GM19463 (cell line): Measurements from ENCODE around the gene GPR35.

ENCODE experiments used
- ATAC-seq: cut with Tn5 transposase; IDR thresholded peaks from one replicate; pipeline ENCODE4 v1.9.1; 2021; ENCODE audit warnings: mild to moderate bottlenecking, moderate library complexity; ENCODE audit not compliant: unreplicated experiment

GPR35 gene

DNA sequence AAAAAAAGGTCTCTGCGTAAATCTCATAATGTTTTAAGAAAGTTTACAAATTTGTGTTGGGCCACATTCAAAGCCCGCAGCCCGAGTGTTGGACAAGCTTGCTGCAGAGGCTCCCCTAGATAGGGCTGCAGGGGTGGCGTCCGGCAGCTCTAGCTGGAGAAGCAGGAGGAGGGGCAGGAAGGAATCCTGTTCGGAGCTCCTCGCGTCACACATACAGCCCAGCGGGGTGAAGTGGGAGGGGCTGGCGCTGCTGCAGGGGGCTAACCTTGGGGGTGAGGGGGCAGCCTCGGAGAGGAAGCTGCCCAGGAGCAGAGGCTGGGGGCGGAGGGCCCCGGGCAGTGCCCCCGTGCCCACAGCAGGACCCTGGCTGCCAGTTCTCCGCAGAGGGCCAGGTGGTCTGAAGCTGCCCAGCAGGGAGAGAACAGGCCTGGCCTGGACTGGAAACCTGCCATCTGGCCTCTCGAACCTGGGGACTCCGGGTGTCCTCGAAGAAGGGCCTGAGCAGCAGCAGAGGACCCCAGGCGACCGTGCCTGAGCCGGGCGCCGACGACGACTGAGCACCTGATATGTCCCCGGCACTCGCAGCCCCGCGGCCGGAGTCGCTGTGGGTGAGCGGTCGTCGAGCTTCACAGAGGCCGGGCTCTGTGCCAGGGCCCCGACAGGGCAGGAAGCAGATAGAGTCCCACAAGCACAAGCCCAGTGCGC is 2.6 kb upstream of the GPR35 start:
- no peak for ATAC-seq

DNA sequence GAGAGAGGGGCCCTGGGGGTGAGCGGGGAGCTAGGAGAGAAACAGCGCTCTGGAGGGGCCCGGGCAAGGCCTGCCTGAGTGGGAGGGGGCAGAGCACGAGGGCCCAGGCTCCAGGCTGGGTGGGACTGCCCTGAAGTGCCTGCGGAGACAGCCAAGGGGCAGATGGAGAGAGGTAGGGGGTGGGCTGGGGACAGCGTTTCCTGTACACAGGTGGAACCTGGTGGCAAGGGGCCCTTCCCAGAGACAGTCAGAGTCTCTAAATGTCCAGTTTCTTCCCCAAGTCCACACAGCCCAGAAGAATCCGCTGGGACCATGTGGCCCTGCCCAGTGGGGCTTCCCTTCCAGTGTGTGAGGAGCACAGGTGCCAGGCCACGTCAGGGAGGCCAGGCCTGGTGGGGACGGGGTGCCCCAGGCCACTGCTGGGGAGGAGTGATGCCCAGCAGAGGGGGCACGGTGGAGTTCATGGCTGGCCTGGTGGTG is 1.7 kb upstream of the GPR35 start:
- no peak for ATAC-seq

- ATAC-seq: no peak
These were observed 1.0 kb upstream of the GPR35 start for GRCh38 chr2:240624011-240624949.

DNA sequence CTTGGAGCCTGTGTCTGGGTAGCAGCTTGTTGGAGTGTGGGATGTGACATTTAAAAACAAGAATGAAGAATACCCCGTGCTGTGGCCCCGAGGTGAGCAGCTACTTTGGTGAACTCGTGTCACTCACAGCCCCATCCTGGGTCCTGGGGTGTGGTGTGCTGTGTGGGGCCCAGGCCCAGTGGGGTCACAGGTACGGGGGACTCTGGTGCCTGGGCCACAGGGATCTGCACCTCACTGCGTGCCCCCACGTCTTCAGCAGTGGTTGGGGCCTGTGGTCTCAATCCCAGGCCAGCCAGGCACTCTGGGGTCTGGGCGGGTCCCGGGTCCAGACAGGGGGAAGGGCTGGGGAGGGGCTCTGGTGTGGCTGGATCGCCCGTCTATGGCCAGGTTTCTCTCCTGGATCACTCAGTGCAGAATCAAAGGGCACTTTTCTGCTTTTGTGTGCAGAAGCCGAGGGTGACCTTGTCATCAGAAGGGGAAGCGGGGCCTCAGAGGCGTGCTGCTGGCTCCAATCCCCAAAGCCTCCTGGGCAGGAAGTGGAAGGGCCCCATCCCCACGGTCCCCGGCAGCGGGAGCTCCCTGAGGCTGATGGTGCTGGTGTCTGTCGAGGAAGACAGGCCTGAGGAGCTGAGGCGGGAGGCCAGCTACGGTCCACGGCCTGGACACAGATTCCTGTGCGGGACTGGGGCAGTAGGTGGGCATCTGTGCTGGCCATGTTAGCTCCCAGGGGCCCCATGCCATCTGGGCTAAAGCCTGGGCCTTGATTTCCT is 1.4 kb downstream of the GPR35 start:
- ATAC-seq: no peak

GRCh38 chr2:240627736-240628506 is 2.6 kb downstream of the GPR35 start:
- no peak for ATAC-seq

DNA sequence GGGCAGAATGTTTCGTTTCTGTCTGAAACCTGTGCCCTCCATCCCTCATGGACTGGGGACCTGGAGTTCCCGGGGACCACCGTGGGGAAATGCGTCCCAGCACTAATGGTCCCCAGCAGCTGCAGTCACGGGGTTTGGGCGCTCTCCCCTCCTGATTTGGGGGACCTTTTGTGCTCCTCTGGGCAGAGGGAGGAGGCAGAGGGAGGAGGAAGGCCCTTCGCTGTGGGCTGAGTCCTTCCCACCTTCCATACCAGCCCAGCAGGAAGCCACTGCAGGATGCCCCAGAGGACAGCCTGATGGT is 3.2 kb downstream of the GPR35 start:
- ATAC-seq: no peak

GRCh38 chr2:240628808-240629618 is 3.7 kb downstream of the GPR35 start:
- ATAC-seq: no peak

GRCh38 chr2:240629619-240629967 is 4.3 kb downstream of the GPR35 start:
- ATAC-seq: no peak

DNA sequence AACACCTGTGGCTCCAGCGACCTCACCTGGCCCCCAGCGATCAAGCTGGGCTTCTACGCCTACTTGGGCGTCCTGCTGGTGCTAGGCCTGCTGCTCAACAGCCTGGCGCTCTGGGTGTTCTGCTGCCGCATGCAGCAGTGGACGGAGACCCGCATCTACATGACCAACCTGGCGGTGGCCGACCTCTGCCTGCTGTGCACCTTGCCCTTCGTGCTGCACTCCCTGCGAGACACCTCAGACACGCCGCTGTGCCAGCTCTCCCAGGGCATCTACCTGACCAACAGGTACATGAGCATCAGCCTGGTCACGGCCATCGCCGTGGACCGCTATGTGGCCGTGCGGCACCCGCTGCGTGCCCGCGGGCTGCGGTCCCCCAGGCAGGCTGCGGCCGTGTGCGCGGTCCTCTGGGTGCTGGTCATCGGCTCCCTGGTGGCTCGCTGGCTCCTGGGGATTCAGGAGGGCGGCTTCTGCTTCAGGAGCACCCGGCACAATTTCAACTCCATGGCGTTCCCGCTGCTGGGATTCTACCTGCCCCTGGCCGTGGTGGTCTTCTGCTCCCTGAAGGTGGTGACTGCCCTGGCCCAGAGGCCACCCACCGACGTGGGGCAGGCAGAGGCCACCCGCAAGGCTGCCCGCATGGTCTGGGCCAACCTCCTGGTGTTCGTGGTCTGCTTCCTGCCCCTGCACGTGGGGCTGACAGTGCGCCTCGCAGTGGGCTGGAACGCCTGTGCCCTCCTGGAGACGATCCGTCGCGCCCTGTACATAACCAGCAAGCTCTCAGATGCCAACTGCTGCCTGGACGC is 4.9 kb downstream of the GPR35 start:
- no peak for ATAC-seq

DNA sequence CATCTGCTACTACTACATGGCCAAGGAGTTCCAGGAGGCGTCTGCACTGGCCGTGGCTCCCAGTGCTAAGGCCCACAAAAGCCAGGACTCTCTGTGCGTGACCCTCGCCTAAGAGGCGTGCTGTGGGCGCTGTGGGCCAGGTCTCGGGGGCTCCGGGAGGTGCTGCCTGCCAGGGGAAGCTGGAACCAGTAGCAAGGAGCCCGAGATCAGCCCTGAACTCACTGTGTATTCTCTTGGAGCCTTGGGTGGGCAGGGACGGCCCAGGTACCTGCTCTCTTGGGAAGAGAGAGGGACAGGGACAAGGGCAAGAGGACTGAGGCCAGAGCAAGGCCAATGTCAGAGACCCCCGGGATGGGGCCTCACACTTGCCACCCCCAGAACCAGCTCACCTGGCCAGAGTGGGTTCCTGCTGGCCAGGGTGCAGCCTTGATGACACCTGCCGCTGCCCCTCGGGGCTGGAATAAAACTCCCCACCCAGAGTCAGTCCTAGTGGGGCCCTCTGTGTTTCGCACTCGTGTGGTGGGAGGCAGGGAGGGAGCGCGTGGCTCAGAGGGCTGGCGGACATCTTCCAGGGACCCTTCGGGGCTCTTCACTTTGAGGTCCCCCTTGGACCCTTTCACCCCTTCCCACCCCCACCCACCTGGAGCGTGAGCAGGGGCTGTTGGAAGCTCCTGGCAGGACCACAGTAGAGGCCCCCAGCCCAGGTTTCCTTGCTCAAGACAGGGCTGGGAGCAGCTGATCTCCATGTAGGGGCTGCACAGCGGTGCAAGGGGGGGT is 5.7 kb downstream of the GPR35 start:
- no peak for ATAC-seq

GRCh38 chr2:240631548-240632305 is 6.4 kb downstream of the GPR35 start:
- no peak for ATAC-seq

DNA sequence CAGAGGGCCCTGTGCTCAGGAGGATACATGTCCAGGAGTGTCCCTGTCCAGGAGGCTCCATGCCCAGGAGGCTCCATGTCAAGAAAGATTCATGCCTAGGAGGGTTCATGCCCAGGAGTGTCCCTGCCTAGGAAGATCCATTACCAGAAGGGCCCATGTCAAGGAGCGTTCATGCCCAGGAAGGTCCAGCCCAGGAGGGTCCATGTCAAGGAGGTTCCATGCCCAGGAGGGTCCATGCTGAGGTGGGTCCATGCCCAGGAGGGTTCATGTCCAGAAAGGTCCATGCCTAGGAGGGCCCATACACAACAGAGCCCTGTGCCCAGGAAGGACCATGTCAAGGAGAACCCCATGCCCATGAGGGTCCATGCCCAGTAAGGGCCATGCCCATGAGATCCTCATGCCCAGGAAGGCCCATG is 7.0 kb downstream of the GPR35 start:
- ATAC-seq: no peak

DNA sequence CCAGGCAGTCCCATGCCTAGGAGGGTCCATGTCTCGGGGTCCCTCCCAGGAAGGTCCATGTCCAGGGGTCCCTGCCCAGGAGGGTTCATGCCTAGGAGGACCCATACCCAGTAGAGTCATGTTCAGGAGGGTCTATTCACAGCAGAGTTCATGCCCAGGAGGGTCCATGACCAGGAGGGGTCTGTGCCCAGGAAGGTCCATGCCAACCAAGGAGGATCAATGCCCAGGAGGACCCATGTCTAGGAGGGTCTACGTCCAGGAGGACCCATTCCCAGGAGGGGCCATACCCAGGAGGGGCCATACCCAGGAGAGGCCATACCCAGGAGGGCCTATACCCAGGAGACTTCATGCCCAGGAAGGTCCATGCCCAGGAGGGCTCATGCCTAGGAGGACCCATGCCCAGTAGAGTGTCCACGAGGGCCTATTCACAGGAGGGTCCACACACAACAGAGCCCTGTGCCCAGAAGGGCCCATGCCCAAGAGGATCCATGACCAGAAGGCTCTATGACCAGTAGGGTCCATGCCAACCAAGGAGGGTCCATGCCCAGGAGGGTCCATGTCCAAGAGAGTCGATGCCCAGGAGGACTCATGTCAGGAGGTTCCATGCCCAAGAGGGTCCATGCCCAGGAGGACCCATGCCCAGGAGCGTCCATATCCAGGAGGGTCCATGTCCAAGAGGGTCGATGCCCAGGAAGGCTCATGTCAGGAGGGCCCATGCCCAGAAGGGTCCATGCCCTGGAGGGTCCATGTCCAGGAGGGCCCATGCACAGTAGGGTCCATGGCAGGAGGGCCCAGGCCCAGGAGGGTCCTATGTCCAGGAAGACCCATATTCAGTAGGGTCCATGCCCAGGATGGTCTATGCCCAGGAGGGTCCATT is 10.1 kb downstream of the GPR35 start:
- no peak for ATAC-seq

- no peak for ATAC-seq
These were observed 10.8 kb downstream of the GPR35 start for GRCh38 chr2:240635998-240636547.

DNA sequence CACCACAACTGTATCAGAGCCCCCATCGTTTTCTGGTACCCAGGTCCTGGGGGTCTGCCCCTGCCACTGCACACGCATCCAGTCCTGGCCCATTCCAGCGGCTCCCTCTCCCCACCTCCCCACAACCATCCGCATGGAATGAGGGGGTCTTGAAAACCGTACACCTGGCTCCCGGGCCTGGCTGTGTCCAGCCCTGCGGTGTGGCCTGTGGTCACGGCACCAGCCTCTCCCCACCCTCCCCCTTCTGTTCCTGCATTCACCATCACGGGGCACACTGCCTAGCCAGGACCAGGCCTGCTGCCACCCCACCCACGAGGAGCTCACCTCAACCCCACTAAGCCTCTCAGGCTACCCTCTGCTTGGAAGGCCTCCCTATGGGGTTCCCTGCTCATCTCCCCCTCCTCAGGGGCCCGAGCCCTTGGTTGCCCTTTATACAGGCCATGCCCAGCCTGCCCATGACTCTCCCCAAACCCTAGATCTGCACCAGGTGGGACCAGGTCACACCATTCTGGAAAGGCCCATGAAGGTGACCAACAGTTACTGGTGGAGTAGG is 11.4 kb downstream of the GPR35 start:
- ATAC-seq: no peak
